Fibroblast of lung (primary cell): ENCODE data around the gene CXCR4. TPM values are rescaled to one million over a fixed set of nuclear protein-coding genes. Genes with fewer than 3 reads are reported as not detected.

ENCODE experiments used
- DNase-seq, 2 donors: peaks; one replicate each; pipeline versions ENCODE4 v3.0.0 to v3.0.0-alpha.2; 2010; ENCODE audit warnings: low read depth in 2 of 2
- H2AFZ ChIP-seq: 2 replicates; pipeline ENCODE4 v1.5.1; 2012; ENCODE audit warnings: low read length, control low read depth, inconsistent platforms
- H3K27ac ChIP-seq: 2 replicates; pipeline ENCODE4 v1.5.1; 2011; ENCODE audit warnings: low read length, control low read depth; ENCODE audit not compliant: insufficient read depth
- H3K27me3 ChIP-seq: 2 replicates; pipeline ENCODE4 v1.5.1; 2011; ENCODE audit warnings: mild to moderate bottlenecking, low read length; ENCODE audit not compliant: control insufficient read depth, insufficient read depth
- H3K36me3 ChIP-seq: 2 replicates; pipeline ENCODE4 v1.5.1; 2011; ENCODE audit warnings: low read length; ENCODE audit not compliant: control insufficient read depth, insufficient read depth
- H3K4me1 ChIP-seq: 2 replicates; pipeline ENCODE4 v1.5.1; 2011; ENCODE audit warnings: low read length; ENCODE audit not compliant: control insufficient read depth, insufficient read depth; ENCODE audit errors: extremely low read depth
- H3K4me2 ChIP-seq: 2 replicates; pipeline ENCODE4 v1.5.1; 2011; ENCODE audit warnings: low read length, control low read depth; ENCODE audit not compliant: insufficient read depth; ENCODE audit errors: extremely low read depth
- H3K4me3 ChIP-seq, 4 experiments: fragments of 200-600 bp in 1 of 4; sonication (generic) in 1 of 4; replicated peaks in 1 of 4; 2 replicates each; pipeline ENCODE4 v1.5.1; 2011 to 2016; ENCODE audit warnings: low read length in 4 of 4, low read depth in 3 of 4, mild to moderate bottlenecking in 3 of 4, control low read depth in 2 of 4, inconsistent platforms in 1 of 4, mixed read lengths in 1 of 4; ENCODE audit not compliant: insufficient read depth in 1 of 4; ENCODE audit errors: control extremely low read depth in 1 of 4
- H3K79me2 ChIP-seq: 2 replicates; pipeline ENCODE4 v1.5.1; 2012; ENCODE audit warnings: mild to moderate bottlenecking, low read length, inconsistent platforms; ENCODE audit not compliant: control insufficient read depth, insufficient read depth
- H3K9ac ChIP-seq: 2 replicates; pipeline ENCODE4 v1.5.1; 2011; ENCODE audit warnings: mild to moderate bottlenecking, low read length, control low read depth; ENCODE audit not compliant: insufficient read depth
- H3K9me3 ChIP-seq: 2 replicates; pipeline ENCODE4 v1.5.1; 2012; ENCODE audit warnings: low read depth, low read length; ENCODE audit not compliant: control insufficient read depth, insufficient read depth
- H4K20me1 ChIP-seq: 2 replicates; pipeline ENCODE4 v1.5.1; 2011; ENCODE audit warnings: low read length; ENCODE audit not compliant: control insufficient read depth, insufficient read depth; ENCODE audit errors: extremely low read depth
- EZH2 ChIP-seq: IDR thresholded peaks from 2 replicates; pipeline ENCODE4 v1.5.1; 2012; ENCODE audit warnings: low read length, control low read depth, mild to moderate bottlenecking; ENCODE audit errors: missing control alignments
- polyA plus RNA-seq, 2 donors: library from polyadenylated mRNA; depleted of rRNA in 1 of 2; stranded (reverse) in 1 of 2; unstranded in 1 of 2; fragments of >200 nt; gene quantifications; 2 replicates each; pipeline ENCODE4 v1.2.1, GENCODE V29; 2011 to 2012; ENCODE audit warnings: missing spikeins in 1 of 2
- total RNA-seq: library from RNA; depleted of rRNA; stranded (reverse); fragments of >200 nt; gene quantifications from 2 replicates; pipeline ENCODE4 v1.2.1, GENCODE V29; 2014
- TF ChIP-seq, protein P1 (sequence below), 2 donors: IDR thresholded peaks in 1 of 2; conservative IDR thresholded peaks in 1 of 2; 1 replicate in 1 of 2; 2 replicates in 1 of 2; pipeline ENCODE4 v1.5.1; 2011 to 2012; ENCODE audit warnings: low read length in 2 of 2, control low read depth in 1 of 2, inconsistent platforms in 1 of 2, low read depth in 1 of 2, mild to moderate bottlenecking in 1 of 2

Gene CXCR4
- total and polyA plus RNA-seq, 2 donors (not counting 1 experiment from before 2014, with no cell fraction given): 0.03 TPM; not detected in 1

DNA sequence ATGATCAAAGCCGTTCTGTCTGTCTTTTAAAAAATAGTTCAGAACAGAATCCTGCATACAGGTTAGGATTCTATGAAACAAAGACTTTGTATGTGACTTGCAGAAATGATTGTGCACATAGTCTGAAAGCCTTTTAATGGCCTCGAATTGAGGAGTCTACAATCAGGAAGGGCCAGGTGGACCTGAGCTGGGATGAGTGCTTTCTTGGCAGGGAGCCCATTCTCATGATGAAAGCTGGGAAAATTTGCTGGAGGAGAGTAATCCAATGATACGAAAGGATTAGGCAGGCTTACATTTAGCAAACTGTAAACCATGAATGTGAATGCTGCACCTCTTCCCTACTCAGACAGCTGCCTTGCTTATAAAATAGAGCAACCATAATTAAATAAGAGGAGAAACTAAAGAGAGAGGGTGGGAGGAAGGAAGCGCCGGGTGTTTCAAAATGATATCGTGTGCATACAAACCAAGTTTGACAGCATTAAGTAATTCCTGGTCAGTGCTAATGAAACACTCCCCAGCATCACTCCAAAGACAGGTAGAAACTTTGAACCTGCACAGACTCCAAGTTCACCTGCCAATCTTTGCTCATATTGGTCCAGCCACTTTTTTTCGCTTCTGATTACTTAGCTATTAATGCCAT, 23.7 kb upstream of the CXCR4 start:
- Histone ChIP-seq H3K4me3 (no peak overlapping the region), H3K9ac (no peak overlapping the region)

DNA sequence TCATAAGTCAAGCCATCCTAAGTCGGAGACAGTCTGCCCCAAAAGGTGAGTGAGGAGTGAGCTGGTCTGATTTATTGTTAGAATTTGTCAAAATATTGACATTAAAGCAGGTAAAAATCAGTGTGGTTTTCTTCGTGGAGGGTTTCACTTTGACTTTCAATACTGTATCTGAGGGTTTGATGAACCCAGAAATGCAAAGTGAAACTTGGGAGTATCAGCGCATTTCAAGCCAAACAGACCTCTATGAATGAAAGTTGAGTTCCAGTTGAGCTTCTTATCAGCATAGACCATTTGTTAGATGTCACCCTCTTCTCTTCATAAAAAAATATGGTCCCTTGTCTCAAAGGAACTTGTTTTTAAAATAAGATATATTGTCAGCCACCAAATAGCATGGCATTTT, 21.7 kb upstream of the CXCR4 start:
- TF ChIP-seq, protein P1, sequence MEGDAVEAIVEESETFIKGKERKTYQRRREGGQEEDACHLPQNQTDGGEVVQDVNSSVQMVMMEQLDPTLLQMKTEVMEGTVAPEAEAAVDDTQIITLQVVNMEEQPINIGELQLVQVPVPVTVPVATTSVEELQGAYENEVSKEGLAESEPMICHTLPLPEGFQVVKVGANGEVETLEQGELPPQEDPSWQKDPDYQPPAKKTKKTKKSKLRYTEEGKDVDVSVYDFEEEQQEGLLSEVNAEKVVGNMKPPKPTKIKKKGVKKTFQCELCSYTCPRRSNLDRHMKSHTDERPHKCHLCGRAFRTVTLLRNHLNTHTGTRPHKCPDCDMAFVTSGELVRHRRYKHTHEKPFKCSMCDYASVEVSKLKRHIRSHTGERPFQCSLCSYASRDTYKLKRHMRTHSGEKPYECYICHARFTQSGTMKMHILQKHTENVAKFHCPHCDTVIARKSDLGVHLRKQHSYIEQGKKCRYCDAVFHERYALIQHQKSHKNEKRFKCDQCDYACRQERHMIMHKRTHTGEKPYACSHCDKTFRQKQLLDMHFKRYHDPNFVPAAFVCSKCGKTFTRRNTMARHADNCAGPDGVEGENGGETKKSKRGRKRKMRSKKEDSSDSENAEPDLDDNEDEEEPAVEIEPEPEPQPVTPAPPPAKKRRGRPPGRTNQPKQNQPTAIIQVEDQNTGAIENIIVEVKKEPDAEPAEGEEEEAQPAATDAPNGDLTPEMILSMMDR (conservative IDR thresholded peaks at IDR 0.05 in 1 of 2, IDR thresholded peaks at IDR 0.05 in 1 of 2; ENCODE audit: low read depth in 1 of 2, low read length in 2 of 2): no peak
- TF ChIP-seq EZH2: no peak
- Histone ChIP-seq H3K27ac (no peak overlapping the region), H3K4me1 (no peaks in the 10 kb centered on the region), H3K9me3 (no peaks in the 10 kb centered on the region), H3K27me3 (no peaks in the 10 kb centered on the region), H3K36me3 (no peaks in the 10 kb centered on the region), H3K79me2 (no peaks in the 10 kb centered on the region), H3K9ac (no peak overlapping the region), H3K4me3 (no peak overlapping the region), H3K4me2 (no peak overlapping the region), H2AFZ (no peak overlapping the region), H4K20me1 (no peaks in the 10 kb centered on the region)
- DNase-seq: no peak

More for the DNA sequence above, 23.7 kb upstream of the CXCR4 start:
- no peak overlapping the region for H2AFZ ChIP-seq
- no peak for DNase-seq
- no peak overlapping the region for H3K27ac ChIP-seq
- H4K20me1 ChIP-seq: no peaks in the 10 kb centered on the region
- no peaks in the 10 kb centered on the region for H3K79me2 ChIP-seq
- no peaks in the 10 kb centered on the region for H3K9me3 ChIP-seq
- H3K4me1 ChIP-seq: no peaks in the 10 kb centered on the region
- no peak overlapping the region for H3K4me2 ChIP-seq
- H3K27me3 ChIP-seq: no peaks in the 10 kb centered on the region
- no peak for TF ChIP-seq EZH2
- TF ChIP-seq, protein P1 (conservative IDR thresholded peaks at IDR 0.05 in 1 of 2, IDR thresholded peaks at IDR 0.05 in 1 of 2; ENCODE audit: low read depth in 1 of 2, low read length in 2 of 2): no peak
- H3K36me3 ChIP-seq: no peaks in the 10 kb centered on the region

DNA sequence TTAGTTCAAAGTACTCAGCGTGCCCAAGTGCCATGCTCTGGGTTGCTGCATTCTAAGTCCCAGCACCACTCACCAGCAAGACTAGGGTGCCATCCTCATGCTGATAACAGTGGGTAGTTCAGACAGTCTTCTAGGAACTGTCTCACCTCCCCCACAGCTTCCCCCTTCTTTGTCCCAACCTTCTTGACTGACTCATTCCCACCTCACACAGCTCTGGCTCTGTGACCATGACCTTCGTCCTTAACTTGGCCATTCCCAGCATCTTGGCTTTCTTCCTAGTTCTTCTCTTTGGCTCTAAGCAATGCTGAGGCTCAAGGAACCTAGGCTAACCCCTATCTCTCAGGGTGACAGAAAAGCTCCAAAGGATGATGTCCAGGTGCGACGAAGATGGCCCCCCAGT, 20.0 kb upstream of the CXCR4 start:
- Histone ChIP-seq H3K27ac (no peak overlapping the region), H3K9me3 (no peaks in the 10 kb centered on the region), H3K9ac (no peak overlapping the region), H3K4me2 (no peak overlapping the region), H2AFZ (no peak overlapping the region), H3K36me3 (no peaks in the 10 kb centered on the region), H4K20me1 (no peaks in the 10 kb centered on the region), H3K79me2 (no peaks in the 10 kb centered on the region), H3K4me3 (no peak overlapping the region), H3K4me1 (no peaks in the 10 kb centered on the region), H3K27me3 (no peaks in the 10 kb centered on the region)
- no peak for DNase-seq
- no peak for TF ChIP-seq EZH2
- TF ChIP-seq, protein P1 (conservative IDR thresholded peaks at IDR 0.05 in 1 of 2, IDR thresholded peaks at IDR 0.05 in 1 of 2; ENCODE audit: low read depth in 1 of 2, low read length in 2 of 2): no peak
